ENCODE measurements around the gene NOP58. TPM values are rescaled to one million over a fixed set of nuclear protein-coding genes. Genes with fewer than 3 reads are reported as not detected.
"Not testable (repeated sequence)": the region's sequence is repeated elsewhere in the genome, so short reads cannot be mapped to it uniquely, and the experiment has no call there.

NOP58 gene
- polyA plus RNA-seq, 6 donors from 2014 or later = 65.9 to 103 (median 85.9) TPM

DNA sequence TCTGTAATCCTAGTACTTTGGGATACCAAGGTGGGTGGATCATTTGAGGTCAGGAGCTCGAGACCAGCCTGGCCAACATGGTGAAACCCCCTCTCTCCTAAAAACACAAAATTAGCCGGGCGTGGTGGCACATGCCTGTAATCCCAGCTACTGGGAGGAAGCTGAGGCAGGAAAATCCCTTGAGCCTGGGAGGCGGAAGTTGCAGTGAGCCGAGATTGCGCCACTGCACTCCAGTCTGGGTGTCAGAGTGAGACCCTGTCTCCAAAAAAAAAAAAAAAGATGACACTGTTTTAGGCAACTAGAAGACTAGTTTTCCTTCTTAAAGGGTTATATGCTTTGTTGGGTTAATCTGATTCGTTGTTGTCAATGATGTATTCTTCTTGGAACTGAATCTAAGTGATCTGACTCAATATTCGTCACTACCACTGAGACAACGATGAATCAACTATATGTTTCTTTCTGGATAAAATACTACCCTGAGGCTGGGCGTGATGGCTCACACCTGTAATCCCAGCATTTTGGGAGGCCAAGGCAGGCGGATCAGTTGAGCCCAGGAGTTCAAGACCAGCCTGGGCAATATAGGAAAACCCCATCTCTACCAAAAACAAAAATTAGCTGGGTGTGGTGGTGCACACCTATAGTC is 10.6 kb downstream of the NOP58 start:
- peak overlapping the region in 3 of 6 donors; percentile 30 to 73 (median 59) for H3K27ac Mint-ChIP-seq

DNA sequence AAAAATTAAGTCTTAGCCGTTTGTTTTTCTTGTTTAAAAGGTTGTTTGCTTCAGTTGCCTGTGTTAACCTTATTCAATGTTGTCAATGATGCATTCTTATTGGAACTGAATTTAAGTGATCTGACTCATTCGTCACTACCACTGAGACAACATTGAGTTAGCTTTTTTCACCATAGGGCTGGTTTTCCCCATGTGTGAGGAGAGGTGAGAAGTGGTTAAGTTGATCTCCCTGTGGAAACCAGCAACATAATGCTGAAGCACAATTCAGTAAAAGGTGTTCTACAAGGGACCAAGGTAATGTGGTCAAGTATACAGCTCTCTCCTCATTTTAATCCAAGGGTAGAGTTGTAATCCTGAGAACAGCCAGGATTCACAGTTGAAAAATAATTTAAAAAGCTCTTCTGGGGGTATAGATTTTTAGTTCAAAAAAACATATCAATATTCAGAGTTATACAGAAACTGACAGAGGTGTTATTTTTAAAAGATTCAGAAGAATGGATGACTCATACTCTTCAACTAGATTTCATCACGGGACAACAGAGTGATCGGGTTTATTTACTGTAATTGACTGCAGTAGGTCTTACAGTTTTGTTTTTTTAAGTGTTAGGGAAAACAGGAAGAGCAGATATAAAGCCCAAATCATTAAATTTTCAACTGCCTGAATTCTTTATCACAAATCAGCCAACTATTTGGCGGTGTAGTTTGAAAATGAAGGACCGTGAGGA is 12.6 kb downstream of the NOP58 start:
- Mint-ChIP-seq H3K4me1 (peaks cover 4 to 6% (median 5%) of the 10 kb centered on the region in 3 donors), H3K27ac (peak overlapping the region in 3 of 6 donors; percentile 1 to 15 (median 2)), H3K36me3 (peaks cover 7 to 11% of the 10 kb centered on the region in 2 donors), H3K9me3 (no peaks in the 10 kb centered on the region), H3K27me3 (no peaks in the 10 kb centered on the region), H3K4me3 (no peak overlapping the region)
- no peak for ATAC-seq (ENCODE audit: low read depth in 2 of 2)
- no peak for DNase-seq

More for the DNA sequence above, 10.6 kb downstream of the NOP58 start:
- not testable (repeated sequence) for DNase-seq; H3K9me3 Mint-ChIP-seq; H3K36me3 Mint-ChIP-seq; ATAC-seq (ENCODE audit: low read depth in 2 of 2); H3K27me3 Mint-ChIP-seq
- H3K4me3 Mint-ChIP-seq = peak overlapping the region in 1 of 8 donors; percentile 51
- H3K4me1 Mint-ChIP-seq = peaks cover 4 to 15% (median 7%) of the 10 kb centered on the region in 3 donors

DNA sequence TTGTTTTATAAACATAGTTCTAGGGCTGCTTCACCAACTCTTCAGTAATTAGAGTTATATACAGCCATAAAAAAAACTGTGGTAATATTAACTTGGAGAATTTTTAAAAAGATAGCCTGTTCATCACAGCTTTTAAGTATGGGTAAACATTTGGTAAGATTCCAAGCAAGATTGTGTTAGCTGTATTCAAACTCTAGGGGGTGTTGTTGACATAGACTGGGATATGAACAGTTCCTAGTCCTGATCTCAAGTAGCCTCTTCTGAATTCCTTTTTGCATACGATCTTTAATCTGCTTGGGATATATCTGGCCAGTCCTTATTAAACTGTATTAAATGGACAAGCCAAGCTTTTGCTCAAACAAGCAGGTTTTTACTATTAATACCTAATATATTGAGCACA is 13.4 kb downstream of the NOP58 start:
- Mint-ChIP-seq H3K4me1 (peaks cover 4 to 5% (median 5%) of the 10 kb centered on the region in 3 donors), H3K36me3 (peaks cover 7 to 11% of the 10 kb centered on the region in 2 donors), H3K4me3 (no peak overlapping the region), H3K27me3 (no peaks in the 10 kb centered on the region), H3K9me3 (no peaks in the 10 kb centered on the region), H3K27ac (no peak overlapping the region)
- ATAC-seq (ENCODE audit: low read depth in 2 of 2) (peak in 1 of 2 donors; percentile 40), DNase-seq (no peak)

DNA sequence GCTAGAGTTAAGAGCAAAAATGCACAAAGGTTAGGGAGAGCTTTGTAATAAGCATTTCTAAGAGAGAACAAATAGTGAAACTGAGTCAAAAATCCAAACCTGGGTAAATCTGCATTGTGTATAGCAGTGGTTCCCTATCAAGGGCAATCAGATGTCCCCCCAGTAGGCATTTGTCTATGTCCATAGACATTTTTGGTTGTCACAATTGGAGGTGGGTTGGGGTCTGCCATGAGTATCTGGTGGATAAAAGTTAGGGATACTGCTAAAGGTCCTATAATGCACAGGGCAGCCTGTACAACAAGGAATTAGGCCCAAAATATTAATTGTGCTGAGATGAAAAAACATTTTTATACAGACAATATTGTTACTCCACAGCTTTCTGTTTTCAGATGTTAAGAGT is 21.0 kb downstream of the NOP58 start:
- H3K36me3 Mint-ChIP-seq = peaks cover 16 to 17% of the 10 kb centered on the region in 2 donors
- DNase-seq (no peak), ATAC-seq (ENCODE audit: low read depth in 2 of 2) (peak in 1 of 2 donors; percentile 16)
- peaks cover 0 to 6% (median 0%) of the 10 kb centered on the region in 3 donors for H3K4me1 Mint-ChIP-seq
- no peaks in the 10 kb centered on the region for H3K9me3 Mint-ChIP-seq
- no peaks in the 10 kb centered on the region for H3K27me3 Mint-ChIP-seq
- H3K27ac Mint-ChIP-seq = peak overlapping the region in 2 of 6 donors; percentile 39 to 96
- H3K4me3 Mint-ChIP-seq = peak overlapping the region in 1 of 8 donors; percentile 32

GRCh38 chr2:202289394-202290204 is 24.0 kb downstream of the NOP58 start:
- H3K4me1 Mint-ChIP-seq = peaks cover 0 to 5% (median 0%) of the 10 kb centered on the region in 3 donors
- H3K36me3 Mint-ChIP-seq = peaks cover 12 to 14% of the 10 kb centered on the region in 2 donors
- peak overlapping the region in 1 of 6 donors; percentile 58 for H3K27ac Mint-ChIP-seq
- H3K9me3 Mint-ChIP-seq = no peaks in the 10 kb centered on the region
- DNase-seq (no peak), ATAC-seq (ENCODE audit: low read depth in 2 of 2) (no peak)
- H3K27me3 Mint-ChIP-seq = no peaks in the 10 kb centered on the region
- no peak overlapping the region for H3K4me3 Mint-ChIP-seq

DNA sequence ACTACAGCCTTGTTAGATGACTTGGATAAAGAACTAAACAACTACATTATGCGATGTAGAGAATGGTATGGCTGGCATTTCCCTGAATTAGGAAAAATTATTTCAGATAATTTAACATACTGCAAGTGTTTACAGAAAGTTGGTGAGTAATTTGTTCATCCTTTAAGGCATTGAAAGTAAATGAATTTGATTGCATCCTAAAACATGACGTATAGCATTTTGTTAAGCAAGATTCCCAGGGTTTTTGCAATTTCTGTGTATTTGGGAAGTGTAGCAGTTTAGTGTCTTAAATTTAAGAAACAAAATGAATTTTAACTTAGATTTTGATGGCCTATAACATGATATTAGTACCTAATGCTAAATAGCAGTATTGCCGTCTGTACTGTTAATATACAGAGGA is 24.8 kb downstream of the NOP58 start:
- no peaks in the 10 kb centered on the region for H3K9me3 Mint-ChIP-seq
- H3K27me3 Mint-ChIP-seq = no peaks in the 10 kb centered on the region
- DNase-seq (no peak), ATAC-seq (ENCODE audit: low read depth in 2 of 2) (no peak)
- no peak overlapping the region for H3K4me3 Mint-ChIP-seq
- H3K4me1 Mint-ChIP-seq = peaks cover 0 to 5% (median 0%) of the 10 kb centered on the region in 3 donors
- peaks cover 7 to 11% of the 10 kb centered on the region in 2 donors for H3K36me3 Mint-ChIP-seq
- H3K27ac Mint-ChIP-seq = peak overlapping the region in 1 of 6 donors; percentile 11

DNA sequence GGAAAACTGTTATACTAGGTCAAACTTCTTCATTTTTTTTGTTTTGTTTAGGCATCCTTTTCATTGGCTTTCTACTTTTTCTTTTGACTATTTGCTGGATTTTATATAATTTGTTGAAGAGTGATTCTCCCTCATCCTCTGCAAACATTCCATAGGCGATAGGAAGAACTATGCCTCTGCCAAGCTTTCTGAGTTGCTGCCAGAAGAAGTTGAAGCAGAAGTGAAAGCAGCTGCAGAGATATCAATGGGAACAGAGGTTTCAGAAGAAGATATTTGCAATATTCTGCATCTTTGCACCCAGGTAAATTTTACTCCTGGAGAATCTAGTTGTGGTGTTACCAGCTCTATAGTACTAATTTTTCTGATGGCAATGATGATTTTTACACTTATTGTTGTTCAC is 25.4 kb downstream of the NOP58 start:
- no peaks in the 10 kb centered on the region for H3K9me3 Mint-ChIP-seq
- DNase-seq (no peak), ATAC-seq (ENCODE audit: low read depth in 2 of 2) (no peak)
- H3K36me3 Mint-ChIP-seq = peaks cover 7 to 11% of the 10 kb centered on the region in 2 donors
- peak overlapping the region in 1 of 6 donors; percentile 35 for H3K27ac Mint-ChIP-seq
- peaks cover 0 to 5% (median 0%) of the 10 kb centered on the region in 3 donors for H3K4me1 Mint-ChIP-seq
- H3K27me3 Mint-ChIP-seq = no peaks in the 10 kb centered on the region
- H3K4me3 Mint-ChIP-seq = no peak overlapping the region

- Mint-ChIP-seq H3K9me3 (no peaks in the 10 kb centered on the region), H3K36me3 (peaks cover 30 to 46% of the 10 kb centered on the region in 2 donors), H3K27me3 (no peaks in the 10 kb centered on the region), H3K4me3 (peak overlapping the region in 1 of 8 donors; percentile 5), H3K4me1 (peaks cover 2 to 6% (median 4%) of the 10 kb centered on the region in 3 donors), H3K27ac (peak overlapping the region in 3 of 6 donors; percentile 6 to 58 (median 36))
- ATAC-seq (ENCODE audit: low read depth in 2 of 2) (peak; percentile 67 to 70), DNase-seq (peak; percentile 17)
These were observed 34.1 kb downstream of the NOP58 start for GRCh38 chr2:202299712-202300111.

DNA sequence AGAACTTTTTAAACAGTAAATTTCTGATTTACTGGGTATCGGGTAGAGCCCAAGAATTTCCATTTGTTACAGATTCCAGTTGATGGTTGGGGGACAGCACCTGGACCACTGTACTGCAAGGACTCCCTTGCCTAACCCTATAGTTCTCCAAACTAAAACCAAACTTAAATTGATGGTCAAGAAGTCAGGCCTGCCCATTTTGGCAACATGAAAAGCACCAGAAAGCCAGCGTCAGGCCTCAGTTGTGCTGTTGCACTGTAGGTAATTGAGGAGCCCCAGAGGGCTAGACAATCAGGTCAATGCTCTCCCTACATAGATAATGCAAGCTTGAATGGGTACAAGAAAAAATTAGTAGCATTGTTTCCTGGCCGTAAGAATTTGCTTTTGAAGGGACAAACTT is 40.5 kb downstream of the NOP58 start:
- no peaks in the 10 kb centered on the region for H3K4me1 Mint-ChIP-seq
- no peak overlapping the region for H3K4me3 Mint-ChIP-seq
- H3K27me3 Mint-ChIP-seq = no peaks in the 10 kb centered on the region
- no peak for ATAC-seq (ENCODE audit: low read depth in 2 of 2)
- peaks cover 29 to 31% of the 10 kb centered on the region in 2 donors for H3K36me3 Mint-ChIP-seq
- H3K9me3 Mint-ChIP-seq = no peaks in the 10 kb centered on the region
- no peak overlapping the region for H3K27ac Mint-ChIP-seq
- DNase-seq = no peak

DNA sequence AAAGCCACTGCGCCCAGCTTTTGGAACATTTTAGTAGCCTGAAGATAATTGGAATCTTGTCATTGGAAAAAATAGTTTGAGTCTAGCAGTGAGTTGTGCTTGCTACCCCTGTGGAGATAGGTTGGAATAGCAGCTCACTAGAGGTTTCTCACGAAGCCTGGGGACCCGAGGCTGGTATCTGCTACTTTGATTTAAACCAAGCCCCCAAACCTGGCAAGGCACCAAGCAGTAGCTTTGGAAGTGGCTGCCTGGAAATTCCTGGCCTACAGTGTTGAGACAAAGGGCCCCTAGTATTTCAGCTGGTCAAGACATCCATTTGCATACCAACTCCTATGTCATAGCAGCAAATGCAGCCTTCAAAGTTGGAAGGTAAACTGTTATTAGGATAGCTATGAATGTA is 42.1 kb downstream of the NOP58 start:
- DNase-seq = no peak
- ATAC-seq (ENCODE audit: low read depth in 2 of 2) = no peak
- Mint-ChIP-seq H3K27ac (no peak overlapping the region), H3K36me3 (peaks cover 15 to 18% of the 10 kb centered on the region in 2 donors), H3K27me3 (no peaks in the 10 kb centered on the region), H3K4me1 (no peaks in the 10 kb centered on the region), H3K9me3 (no peaks in the 10 kb centered on the region), H3K4me3 (no peak overlapping the region)

DNA sequence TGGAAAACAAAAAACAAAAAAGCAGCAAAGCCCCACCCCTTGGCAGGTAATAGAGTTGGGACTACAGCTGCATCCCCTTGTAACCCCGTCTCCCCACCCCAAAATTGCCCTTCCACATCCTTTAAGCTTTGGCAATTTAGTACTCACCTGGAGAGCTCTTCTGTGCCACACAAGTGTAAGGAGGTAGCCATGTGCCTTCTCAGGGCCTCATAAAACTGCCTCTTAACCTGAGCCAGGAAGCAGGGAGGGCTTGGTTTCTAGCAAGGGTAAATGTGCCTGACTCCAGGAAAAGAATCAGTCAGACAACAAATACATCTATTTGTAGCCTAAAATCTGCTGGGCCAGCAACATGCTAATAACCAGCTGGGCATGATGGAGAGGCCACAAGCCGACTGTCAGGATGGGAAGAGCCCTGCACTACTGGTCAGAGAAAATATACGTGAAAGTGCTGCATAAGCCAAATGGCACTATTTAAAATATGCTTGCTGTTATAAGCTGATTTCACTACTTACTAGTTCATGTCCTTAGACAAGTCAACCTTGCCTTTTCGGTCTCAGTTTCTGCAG is 46.3 kb downstream of the NOP58 start:
- Mint-ChIP-seq H3K4me1 (no peaks in the 10 kb centered on the region), H3K27me3 (no peaks in the 10 kb centered on the region), H3K9me3 (no peaks in the 10 kb centered on the region), H3K4me3 (no peak overlapping the region), H3K27ac (peak overlapping the region in 2 of 6 donors; percentile 91 to 94), H3K36me3 (no peaks in the 10 kb centered on the region)
- ATAC-seq (ENCODE audit: low read depth in 2 of 2) (no peak), DNase-seq (no peak)

DNA sequence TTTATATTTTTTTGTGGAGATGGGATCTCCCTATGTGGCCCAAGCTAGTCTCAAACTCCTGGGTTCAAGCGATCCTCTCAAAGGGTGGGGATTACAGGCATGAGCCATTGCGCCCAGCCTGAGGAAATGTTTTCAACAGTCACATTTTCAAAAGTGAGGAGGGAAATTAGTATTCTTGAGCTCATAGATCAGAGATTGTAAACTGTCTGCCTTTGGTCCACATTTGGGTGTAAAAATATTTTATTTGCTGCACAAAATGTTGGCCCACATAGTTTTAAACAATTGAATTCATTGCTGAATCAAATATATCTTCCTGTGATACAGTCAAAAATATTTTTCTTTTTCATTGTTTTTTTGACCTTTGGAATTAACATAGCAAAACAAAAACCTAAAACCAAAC is 48.6 kb downstream of the NOP58 start:
- no peaks in the 10 kb centered on the region for H3K27me3 Mint-ChIP-seq
- no peak overlapping the region for H3K27ac Mint-ChIP-seq
- H3K9me3 Mint-ChIP-seq = no peaks in the 10 kb centered on the region
- DNase-seq (no peak), ATAC-seq (ENCODE audit: low read depth in 2 of 2) (no peak)
- no peaks in the 10 kb centered on the region for H3K36me3 Mint-ChIP-seq
- H3K4me1 Mint-ChIP-seq = no peaks in the 10 kb centered on the region
- H3K4me3 Mint-ChIP-seq = no peak overlapping the region
